RWPE2 (cell line): Measurements from ENCODE around the gene DCAF15.

ENCODE experiments used
- ATAC-seq: fragments of 200-7000 bp; cut with Tn5 transposase; 3 replicates; pipeline ENCODE4 v1.9.1; 2021; ENCODE audit warnings: low read depth
- DNase-seq: peaks from one replicate; pipeline ENCODE4 v3.0.0-alpha.2; 2020; ENCODE audit warnings: low spot score
- H3K27ac ChIP-seq: fragments of 450-650 bp; 2 replicates; pipeline ENCODE4 v1.5.1; 2017; ENCODE audit warnings: mild to moderate bottlenecking; ENCODE audit not compliant: poor library complexity, severe bottlenecking
- H3K27me3 ChIP-seq: fragments of 250-450 bp; sonication (Bioruptor Pico); 2 replicates; pipeline ENCODE4 v1.5.1; 2021; ENCODE audit warnings: mild to moderate bottlenecking, moderate library complexity; ENCODE audit not compliant: insufficient read depth, poor library complexity, severe bottlenecking
- H3K36me3 ChIP-seq: fragments of 250-450 bp; sonication (Bioruptor Pico); 2 replicates; pipeline ENCODE4 v1.5.1; 2020; ENCODE audit warnings: low read depth, mild to moderate bottlenecking, moderate library complexity
- H3K4me1 ChIP-seq: fragments of 250-450 bp; sonication (Bioruptor Pico); 2 replicates; pipeline ENCODE4 v1.5.1; 2021; ENCODE audit warnings: mild to moderate bottlenecking, moderate library complexity; ENCODE audit not compliant: insufficient read depth, poor library complexity, severe bottlenecking
- H3K4me3 ChIP-seq: fragments of 250-450 bp; sonication (Bioruptor Pico); 2 replicates; pipeline ENCODE4 v1.5.1; 2021; ENCODE audit warnings: mild to moderate bottlenecking, moderate library complexity; ENCODE audit not compliant: severe bottlenecking
- H3K9me3 ChIP-seq: fragments of 250-450 bp; sonication (Bioruptor Pico); 2 replicates; pipeline ENCODE4 v1.5.1; 2021; ENCODE audit warnings: mild to moderate bottlenecking, moderate library complexity; ENCODE audit not compliant: severe bottlenecking
- TF ChIP-seq, protein P1 (sequence below): fragments of 450-650 bp; IDR thresholded peaks from one replicate; pipeline ENCODE4 v1.5.1; 2017; ENCODE audit warnings: mild to moderate bottlenecking, moderate library complexity; ENCODE audit not compliant: poor library complexity, severe bottlenecking

Gene DCAF15

DNA sequence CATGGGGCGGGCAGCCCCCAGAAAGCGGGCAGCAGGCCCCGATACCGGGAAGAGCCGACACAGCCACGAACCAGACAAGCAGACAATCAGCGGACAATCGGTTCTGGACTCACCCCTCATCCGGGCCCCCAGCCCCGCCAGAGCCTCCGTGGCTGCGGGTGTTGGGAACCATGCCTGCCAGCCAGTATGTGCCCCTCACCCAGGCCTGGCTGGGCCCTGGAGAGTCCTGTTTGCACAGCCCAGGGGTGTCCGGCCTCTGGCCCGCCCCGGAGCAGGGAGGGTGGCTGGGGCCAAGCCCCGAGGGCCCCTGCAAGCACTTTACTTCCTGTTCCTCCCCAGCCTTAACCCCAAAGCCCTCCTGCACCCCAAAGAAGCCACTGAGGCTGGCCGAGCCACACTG, 21.9 kb upstream of the DCAF15 start:
- no peak for DNase-seq
- H3K36me3 ChIP-seq: peaks cover 10% of the 10 kb centered on the region
- no peak overlapping the region for H3K4me3 ChIP-seq
- no peaks in the 10 kb centered on the region for H3K9me3 ChIP-seq
- H3K27me3 ChIP-seq: no peaks in the 10 kb centered on the region
- TF ChIP-seq, protein P1, sequence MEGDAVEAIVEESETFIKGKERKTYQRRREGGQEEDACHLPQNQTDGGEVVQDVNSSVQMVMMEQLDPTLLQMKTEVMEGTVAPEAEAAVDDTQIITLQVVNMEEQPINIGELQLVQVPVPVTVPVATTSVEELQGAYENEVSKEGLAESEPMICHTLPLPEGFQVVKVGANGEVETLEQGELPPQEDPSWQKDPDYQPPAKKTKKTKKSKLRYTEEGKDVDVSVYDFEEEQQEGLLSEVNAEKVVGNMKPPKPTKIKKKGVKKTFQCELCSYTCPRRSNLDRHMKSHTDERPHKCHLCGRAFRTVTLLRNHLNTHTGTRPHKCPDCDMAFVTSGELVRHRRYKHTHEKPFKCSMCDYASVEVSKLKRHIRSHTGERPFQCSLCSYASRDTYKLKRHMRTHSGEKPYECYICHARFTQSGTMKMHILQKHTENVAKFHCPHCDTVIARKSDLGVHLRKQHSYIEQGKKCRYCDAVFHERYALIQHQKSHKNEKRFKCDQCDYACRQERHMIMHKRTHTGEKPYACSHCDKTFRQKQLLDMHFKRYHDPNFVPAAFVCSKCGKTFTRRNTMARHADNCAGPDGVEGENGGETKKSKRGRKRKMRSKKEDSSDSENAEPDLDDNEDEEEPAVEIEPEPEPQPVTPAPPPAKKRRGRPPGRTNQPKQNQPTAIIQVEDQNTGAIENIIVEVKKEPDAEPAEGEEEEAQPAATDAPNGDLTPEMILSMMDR: no peak
- ATAC-seq: no peak
- no peak overlapping the region for H3K27ac ChIP-seq
- peaks cover 2% of the 10 kb centered on the region for H3K4me1 ChIP-seq

DNA sequence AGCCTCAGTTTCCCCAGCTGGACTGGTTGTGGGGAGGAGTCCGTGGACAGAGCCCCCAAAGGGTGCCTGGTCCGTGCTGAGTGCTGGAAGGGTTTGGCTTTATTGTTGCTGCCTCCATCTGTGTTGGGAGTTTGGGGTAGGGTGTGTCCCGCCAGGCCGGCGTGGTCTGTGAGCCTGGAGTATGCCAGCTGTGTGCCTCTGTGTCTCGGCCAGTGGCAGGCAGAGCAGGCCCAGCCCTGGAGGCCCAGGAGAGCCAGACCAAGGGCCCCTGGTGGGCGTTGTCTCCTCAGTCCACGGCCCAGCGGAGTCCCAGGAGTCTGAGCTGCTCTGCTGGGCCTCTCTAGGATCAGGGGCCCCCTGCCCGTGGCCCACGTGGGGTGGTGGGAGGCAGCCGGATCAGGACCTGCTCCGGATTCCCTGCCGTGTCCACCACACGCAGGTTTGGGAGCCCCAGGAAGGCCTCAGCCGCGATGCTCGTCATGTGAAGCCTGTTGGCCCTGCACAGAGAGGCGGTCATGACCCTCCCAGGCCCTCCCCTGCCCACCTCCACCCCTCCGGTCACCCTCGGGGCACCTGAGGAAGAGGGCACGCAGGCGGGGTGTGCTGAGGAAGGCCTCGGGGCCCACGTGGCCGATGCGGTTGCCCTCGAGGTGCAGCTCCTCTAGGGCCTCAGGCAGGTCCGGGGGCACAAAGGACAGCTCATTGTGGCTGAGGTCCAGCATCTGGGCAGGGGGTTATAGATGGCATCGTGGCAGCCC, 20.7 kb upstream of the DCAF15 start:
- Histone ChIP-seq H3K4me1 (peaks cover 2% of the 10 kb centered on the region), H3K27me3 (no peaks in the 10 kb centered on the region), H3K4me3 (no peak overlapping the region), H3K27ac (no peak overlapping the region), H3K9me3 (no peaks in the 10 kb centered on the region), H3K36me3 (peaks cover 4% of the 10 kb centered on the region)
- DNase-seq (no peak), ATAC-seq (no peak)
- TF ChIP-seq, protein P1: no peak

DNA sequence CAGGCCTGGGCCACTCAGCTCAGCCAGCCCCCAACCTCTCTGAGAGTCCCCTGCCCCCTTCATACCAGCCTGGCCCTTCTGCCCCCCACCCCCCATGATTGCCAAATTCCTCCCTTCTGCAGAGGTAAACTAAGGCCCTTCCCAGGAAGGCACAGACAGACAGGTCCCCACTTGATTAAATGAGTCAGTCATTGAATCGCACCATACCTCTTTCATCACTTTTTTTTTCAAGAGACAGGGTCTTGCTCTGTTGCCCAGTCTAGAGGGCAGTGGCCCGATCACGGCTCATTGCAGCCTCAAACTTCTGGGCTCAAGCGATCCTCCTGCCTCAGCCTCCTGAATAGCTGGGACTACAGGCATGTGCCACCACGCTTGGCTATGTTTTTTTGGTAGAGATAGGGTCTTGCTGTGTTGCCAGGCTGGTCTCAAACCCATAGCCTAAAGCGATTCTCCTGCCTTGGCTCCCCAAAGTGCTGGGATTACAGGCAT, 20.1 kb upstream of the DCAF15 start:
- peaks cover 2% of the 10 kb centered on the region for H3K4me1 ChIP-seq
- no peak overlapping the region for H3K4me3 ChIP-seq
- H3K27ac ChIP-seq: no peak overlapping the region
- TF ChIP-seq, protein P1: no peak
- H3K9me3 ChIP-seq: no peaks in the 10 kb centered on the region
- DNase-seq: no peak
- no peak for ATAC-seq
- peaks cover 4% of the 10 kb centered on the region for H3K36me3 ChIP-seq
- no peaks in the 10 kb centered on the region for H3K27me3 ChIP-seq

- no peak for ATAC-seq
- H3K36me3 ChIP-seq: peaks cover 3% of the 10 kb centered on the region
- no peaks in the 10 kb centered on the region for H3K27me3 ChIP-seq
- DNase-seq: no peak
- H3K4me1 ChIP-seq: peaks cover 2% of the 10 kb centered on the region
- no peak overlapping the region for H3K27ac ChIP-seq
- no peaks in the 10 kb centered on the region for H3K9me3 ChIP-seq
- TF ChIP-seq, protein P1: no peak
- H3K4me3 ChIP-seq: no peak overlapping the region
Measured at GRCh38 chr19:13932911-13933393, 19.4 kb upstream of the DCAF15 start.

DNA sequence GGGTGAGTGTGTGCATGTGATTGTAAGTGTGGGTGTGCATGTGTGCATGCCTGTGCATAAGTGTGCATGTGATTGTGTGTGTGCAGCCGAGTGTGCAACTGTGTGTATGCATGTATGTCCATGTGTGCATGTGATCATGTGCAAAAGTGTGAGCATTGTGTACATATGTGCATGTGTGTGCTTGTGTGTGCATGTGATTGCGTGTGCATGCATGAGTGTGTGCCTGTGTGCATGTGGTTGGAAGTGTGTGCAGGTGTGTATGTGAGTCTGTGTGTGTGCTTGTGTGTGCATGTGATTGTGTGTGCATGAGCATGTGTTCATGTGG, 17.6 kb upstream of the DCAF15 start:
- Histone ChIP-seq H3K36me3 (no peaks in the 10 kb centered on the region), H3K27me3 (no peaks in the 10 kb centered on the region), H3K4me1 (peaks cover 10% of the 10 kb centered on the region), H3K9me3 (no peaks in the 10 kb centered on the region), H3K4me3 (no peak overlapping the region), H3K27ac (no peak overlapping the region)
- DNase-seq (no peak), ATAC-seq (no peak)
- TF ChIP-seq, protein P1: no peak
